H1 (cell line): ENCODE data around the gene MAP6. TPM values are rescaled to one million over a fixed set of nuclear protein-coding genes. Genes with fewer than 3 reads are reported as not detected.

Experiments used
- CTCF ChIA-PET: fragments of 300-600 bp; sonication (Branson Sonifier 250); formaldehyde crosslinking; loops from one replicate; lab custom pipeline; 2021; ENCODE audit not compliant: partially characterized antibody; lab: Charles Lee
- POLR2A ChIA-PET: fragments of 300-600 bp; sonication (Branson Sonifier 250); formaldehyde crosslinking; loops from one replicate; lab custom pipeline; 2021; ENCODE audit warnings: inconsistent platforms; ENCODE audit not compliant: partially characterized antibody; lab: Charles Lee
- DNase-seq, 2 experiments: peaks; one replicate each; pipeline versions ENCODE4 v3.0.0 to v3.0.0-alpha.2; 2010 to 2022; ENCODE audit warnings: low spot score in 2 of 2, low read depth in 1 of 2, mixed read lengths in 1 of 2
- FAIRE-seq: peaks from 2 replicates; lab custom pipeline; 2011; peaks lifted over from hg19 to GRCh38; lab: Jason Lieb, UNC
- H2AFZ ChIP-seq: 2 replicates; pipeline ENCODE4 v1.8.1; 2012; ENCODE audit warnings: low read length, inconsistent platforms
- H2AK5ac ChIP-seq: 2 replicates; pipeline ENCODE4 v1.6.1; 2013; ENCODE audit warnings: low read depth, low read length
- H2BK120ac ChIP-seq: replicated peaks from 2 replicates; pipeline ENCODE3; 2013; ENCODE audit warnings: low read depth, low read length, inconsistent platforms
- H2BK12ac ChIP-seq: 2 replicates; pipeline ENCODE4 v1.6.1; 2013; ENCODE audit warnings: low read depth, low read length
- H2BK15ac ChIP-seq: 2 replicates; pipeline ENCODE4 v1.6.1; 2013; ENCODE audit warnings: low read length
- H2BK20ac ChIP-seq: 2 replicates; pipeline ENCODE4 v1.6.1; 2013; ENCODE audit warnings: low read length
- H2BK5ac ChIP-seq: 2 replicates; pipeline ENCODE4 v1.6.1; 2013; ENCODE audit warnings: low read depth, low read length
- H3K14ac ChIP-seq: 2 replicates; pipeline ENCODE4 v1.6.1; 2013; ENCODE audit warnings: inconsistent platforms; ENCODE audit not compliant: insufficient read length
- H3K18ac ChIP-seq: 2 replicates; pipeline ENCODE4 v1.6.1; 2013; ENCODE audit warnings: low read length; ENCODE audit errors: extremely low read depth
- H3K23ac ChIP-seq: 2 replicates; pipeline ENCODE4 v1.6.1; 2013; ENCODE audit warnings: inconsistent platforms; ENCODE audit not compliant: insufficient read length
- H3K23me2 ChIP-seq: 2 replicates; pipeline ENCODE4 v1.6.1; 2013; ENCODE audit warnings: low read depth, low read length
- H3K27ac ChIP-seq: 2 replicates; pipeline ENCODE4 v1.6.1; 2011; ENCODE audit warnings: low read depth, low read length, inconsistent platforms
- H3K27me3 ChIP-seq, 4 experiments: replicated peaks in 1 of 4; 1 replicate in 1 of 4; 2 replicates in 3 of 4; pipeline versions ENCODE4 v1.6.1 to v1.8.1; 2011 to 2013; ENCODE audit warnings: low read length in 3 of 4, mild to moderate bottlenecking in 3 of 4, inconsistent platforms in 2 of 4, mixed read lengths in 2 of 4, moderate library complexity in 1 of 4; ENCODE audit not compliant: control insufficient read depth in 3 of 4, insufficient read depth in 3 of 4; ENCODE audit errors: extremely low read depth in 1 of 4
- H3K36me3 ChIP-seq, 4 experiments: 2 replicates each; pipeline versions ENCODE4 v1.6.1 to v1.8.1; 2011 to 2013; ENCODE audit warnings: mild to moderate bottlenecking in 4 of 4, low read length in 3 of 4, moderate library complexity in 2 of 4, control low read depth in 1 of 4, inconsistent platforms in 1 of 4; ENCODE audit not compliant: insufficient read depth in 4 of 4, control insufficient read depth in 2 of 4
- H3K4ac ChIP-seq: replicated peaks from 2 replicates; pipeline ENCODE3; 2013; ENCODE audit warnings: low read length, low read depth, mixed read lengths, inconsistent platforms; ENCODE audit not compliant: insufficient read length
- H3K4me1 ChIP-seq, 4 experiments: replicated peaks in 1 of 4; 1 replicate in 1 of 4; 2 replicates in 3 of 4; pipeline versions ENCODE4 v1.6.1 to v1.8.1; 2011 to 2013; ENCODE audit warnings: low read length in 3 of 4, inconsistent platforms in 2 of 4, mixed read lengths in 1 of 4; ENCODE audit not compliant: insufficient read depth in 4 of 4, control insufficient read depth in 3 of 4
- H3K4me2 ChIP-seq, 2 experiments: 2 replicates each; pipeline versions ENCODE4 v1.6.1 to v1.8.1; 2011 to 2013; ENCODE audit warnings: low read depth in 2 of 2, low read length in 2 of 2, control low read depth in 1 of 2, inconsistent platforms in 1 of 2, mild to moderate bottlenecking in 1 of 2; ENCODE audit not compliant: insufficient read depth in 1 of 2
- H3K4me3 ChIP-seq, 4 experiments: fragments of 200-600, 300-600 bp in 1 of 4; sonication (generic), shearing (Covaris generic), sonication (Bioruptor Twin) in 1 of 4; 2 replicates each; pipeline versions ENCODE4 v1.5.1 to v1.8.1; 2011 to 2016; ENCODE audit warnings: low read length in 4 of 4, low read depth in 3 of 4, control low read depth in 2 of 4, inconsistent platforms in 2 of 4, mild to moderate bottlenecking in 2 of 4, mixed read lengths in 1 of 4, moderate library complexity in 1 of 4; ENCODE audit not compliant: insufficient read depth in 2 of 4; ENCODE audit errors: extremely low read depth in 1 of 4
- H3K56ac ChIP-seq: replicated peaks from 2 replicates; pipeline ENCODE3; 2013; ENCODE audit warnings: low read depth, mild to moderate bottlenecking, mixed read lengths, low read length, inconsistent platforms; ENCODE audit not compliant: insufficient read length
- H3K79me1 ChIP-seq: 2 replicates; pipeline ENCODE4 v1.6.1; 2013; ENCODE audit warnings: low read depth, low read length, control low read depth
- H3K79me2 ChIP-seq, 2 experiments: 2 replicates each; pipeline versions ENCODE4 v1.6.1 to v1.8.1; 2012 to 2013; ENCODE audit warnings: low read length in 2 of 2, mild to moderate bottlenecking in 2 of 2, inconsistent platforms in 1 of 2; ENCODE audit not compliant: insufficient read depth in 2 of 2, control insufficient read depth in 1 of 2
- H3K9ac ChIP-seq, 4 experiments: replicated peaks in 1 of 4; 1 replicate in 1 of 4; 2 replicates in 3 of 4; pipeline versions ENCODE4 v1.6.1 to v1.8.1; 2011 to 2013; ENCODE audit warnings: low read depth in 3 of 4, low read length in 3 of 4, control low read depth in 2 of 4, mild to moderate bottlenecking in 2 of 4, moderate library complexity in 2 of 4, inconsistent platforms in 1 of 4; ENCODE audit errors: extremely low read depth in 1 of 4
- H3K9me3 ChIP-seq, 2 experiments: 2 replicates each; pipeline versions ENCODE4 v1.6.1 to v1.8.1; 2012 to 2013; ENCODE audit warnings: mild to moderate bottlenecking in 2 of 2, moderate library complexity in 2 of 2, control low read depth in 1 of 2, inconsistent platforms in 1 of 2, low read depth in 1 of 2, low read length in 1 of 2, mixed read lengths in 1 of 2; ENCODE audit not compliant: insufficient read depth in 2 of 2
- H4K20me1 ChIP-seq, 2 experiments: replicated peaks in 1 of 2; 2 replicates each; pipeline versions ENCODE3 to v1.8.1; 2011 to 2013; ENCODE audit warnings: inconsistent platforms in 2 of 2, low read length in 2 of 2, mild to moderate bottlenecking in 1 of 2; ENCODE audit not compliant: insufficient read depth in 2 of 2, control insufficient read depth in 1 of 2
- H4K5ac ChIP-seq: 2 replicates; pipeline ENCODE4 v1.6.1; 2013; ENCODE audit warnings: low read length, low read depth, mixed read lengths, inconsistent platforms; ENCODE audit not compliant: insufficient read length
- H4K8ac ChIP-seq: 2 replicates; pipeline ENCODE4 v1.8.0; 2013; ENCODE audit warnings: mild to moderate bottlenecking, moderate library complexity, low read length, inconsistent platforms; ENCODE audit not compliant: insufficient read depth; ENCODE audit errors: extremely low read depth
- H4K91ac ChIP-seq: replicated peaks from 2 replicates; pipeline ENCODE3; 2013; ENCODE audit warnings: low read length, mixed read lengths, inconsistent platforms; ENCODE audit not compliant: insufficient read length
- ATF2 ChIP-seq: IDR thresholded peaks from 2 replicates; pipeline ENCODE4 v1.6.1; 2012; ENCODE audit warnings: low read length, inconsistent platforms
- ATF3 ChIP-seq: IDR thresholded peaks from 2 replicates; pipeline ENCODE4 v1.6.1; 2011; ENCODE audit warnings: low read depth, mild to moderate bottlenecking, low read length; ENCODE audit not compliant: insufficient read depth
- BCL11A ChIP-seq, 2 experiments: IDR thresholded peaks; one replicate each; pipeline ENCODE4 v1.6.1; 2011; ENCODE audit warnings: low read depth in 2 of 2, low read length in 2 of 2, mild to moderate bottlenecking in 2 of 2
- NANOG ChIP-seq: IDR thresholded peaks from 2 replicates; pipeline ENCODE4 v1.6.1; 2011; ENCODE audit warnings: low read length, low read depth, mild to moderate bottlenecking, inconsistent platforms; ENCODE audit not compliant: insufficient read depth, poor library complexity, severe bottlenecking
- RXRA ChIP-seq: IDR thresholded peaks from 2 replicates; pipeline ENCODE4 v1.6.1; 2011; ENCODE audit warnings: low read depth, mild to moderate bottlenecking, low read length, moderate library complexity; ENCODE audit not compliant: insufficient read depth
- SIX5 ChIP-seq: IDR thresholded peaks from 2 replicates; pipeline ENCODE4 v1.6.1; 2011; ENCODE audit warnings: mild to moderate bottlenecking, low read depth, low read length
- TAF7 ChIP-seq: optimal IDR thresholded peaks from 2 replicates; pipeline ENCODE3; 2011; ENCODE audit warnings: low read depth, mild to moderate bottlenecking, inconsistent platforms, low read length, moderate library complexity, borderline replicate concordance
- TBP ChIP-seq: IDR thresholded peaks from 2 replicates; pipeline ENCODE4 v1.6.1; 2011; ENCODE audit warnings: low read depth, low read length, improper control_type of control experiment
- TCF12 ChIP-seq: IDR thresholded peaks from 2 replicates; pipeline ENCODE4 v1.6.1; 2011; ENCODE audit warnings: low read depth, mild to moderate bottlenecking, low read length
- WGBS, 2 experiments: shearing (Covaris generic) in 1 of 2; methylation state at CpG; one replicate each; pipeline versions ENCODE4 v1.1.6 to v1.1.7; 2013 to 2015; ENCODE audit warnings: low lambda C conversion rate in 2 of 2, mixed read lengths in 2 of 2, inconsistent platforms in 1 of 2, low coverage in 1 of 2, missing lambda C conversion rate in 1 of 2; ENCODE audit not compliant: insufficient replicate concordance in 2 of 2, insufficient coverage in 1 of 2, insufficient read length in 1 of 2; ENCODE audit errors: extremely low coverage in 1 of 2, missing lambda C conversion rate in 1 of 2; 5-methylcytosine and 5-hydroxymethylcytosine counted together
- polyA plus RNA-seq, 7 experiments: library from polyadenylated mRNA; depleted of rRNA in 3 of 7; stranded (reverse) in 5 of 7; unstranded in 2 of 7; fragments of >200 nt in 5 of 7; fragments of 200-250 nt in 2 of 7; gene quantifications; 1 replicate in 5 of 7; 2 replicates in 1 of 7; 4 replicates in 1 of 7; pipeline versions ENCODE4 v1.2.1 to v1.2.3, GENCODE V29; 2011 to 2013; ENCODE audit warnings: missing spikeins in 2 of 7, mixed read lengths in 2 of 7
- total RNA-seq: library from RNA; stranded (reverse); fragmentation: NEBNext Ultra II Directional; extraction: Animal tissue kit (Norgen Biotek cat#: 25700); gene quantifications from 2 replicates; pipeline ENCODE4 v1.2.1, GENCODE V29; 2021

MAP6 gene
- total and polyA plus RNA-seq, 2 of the 8 experiments (the other 6 are each of a cell fraction or from before 2014, with no cell fraction given) = 0.54 to 0.89 TPM

- peaks cover 0 to 3% (median 0%) of the 10 kb centered on the region in 4 experiments; a peak in 1 of 7 replicates for H3K27me3 ChIP-seq
- no peak overlapping the region for H3K4ac ChIP-seq
- no peak overlapping the region for H2BK15ac ChIP-seq
- WGBS, 2 experiments = 83% methylated on average over 2 of the region's 2 CpGs; no CpG with 5 or more reads in 1 of the 2 experiments
- H3K23me2 ChIP-seq = no peaks in the 10 kb centered on the region; the same call in 1 of the 2 replicates
- no peak overlapping the region for H3K4me3 ChIP-seq
- H3K4me2 ChIP-seq = no peak overlapping the region
- H3K4me1 ChIP-seq = peaks cover 0 to 2% (median 0%) of the 10 kb centered on the region in 4 experiments; a peak in 1 of 7 replicates
- H3K56ac ChIP-seq = no peak overlapping the region
- H4K20me1 ChIP-seq = no peaks in the 10 kb centered on the region
- no peak overlapping the region for H3K9ac ChIP-seq
- no peak overlapping the region for H2AFZ ChIP-seq
- no peak overlapping the region; the same call in 1 of the 2 replicates for H2BK12ac ChIP-seq
- DNase-seq (no peak), FAIRE-seq (no peak)
- H3K9me3 ChIP-seq = no peaks in the 10 kb centered on the region
- H2BK5ac ChIP-seq = no peak overlapping the region
- no peaks in the 10 kb centered on the region for H3K36me3 ChIP-seq
- CTCF ChIA-PET = interaction anchor here (0.6 to 3.2 kb wide), 19 partner anchors 11 to 151 kb away, joined by 3 to 25 read pairs (median 4); no protein-coding TSS in a partner anchor
- no peak overlapping the region for H4K8ac ChIP-seq
- TF ChIP-seq TBP (no peak), RXRA (no peak), ATF3 (no peak), NANOG (no peak), TAF7 (no peak), SIX5 (no peak), BCL11A (IDR thresholded peaks at IDR 0.05; ENCODE audit: low read depth in 2 of 2, low read length in 2 of 2) (no peak), ATF2 (no peak), TCF12 (no peak)
- H3K27ac ChIP-seq = no peak overlapping the region
- H3K79me2 ChIP-seq = no peaks in the 10 kb centered on the region
- no peaks in the 10 kb centered on the region for H3K79me1 ChIP-seq
- POLR2A ChIA-PET = interaction anchor here (0.9 to 1.2 kb wide), 2 partner anchors 12 to 20 kb away, joined by 4 to 6 read pairs; no protein-coding TSS in a partner anchor
- no peak overlapping the region for H2BK120ac ChIP-seq
- H2BK20ac ChIP-seq = no peak overlapping the region; the same call in 1 of the 2 replicates
- no peak overlapping the region for H4K91ac ChIP-seq
- H2AK5ac ChIP-seq = no peak overlapping the region
- no peak overlapping the region for H3K23ac ChIP-seq
- no peak overlapping the region for H3K14ac ChIP-seq
- H3K18ac ChIP-seq = no peak overlapping the region
- no peak overlapping the region for H4K5ac ChIP-seq
Measured at GRCh38 chr11:75595429-75595828, 73.4 kb downstream of the MAP6 start.
